SIG-M5 treated with dmso at 0.1 percent for 504 hours (cell line): ENCODE measurements around the gene AP5B1.

Source experiments
- DNase-seq: peaks from one replicate; lab custom pipeline; 2025; ENCODE audit not compliant: unreplicated experiment; lab: John Stamatoyannopoulos, UW

AP5B1 gene

GRCh38 chr11:65786008-65786785, 5.4 kb upstream of the AP5B1 start:
- DNase-seq, result no peak

- no peak for DNase-seq
Measured at GRCh38 chr11:65785319-65786007, 4.7 kb upstream of the AP5B1 start.

- no peak for DNase-seq
Measured at GRCh38 chr11:65782816-65783228, 2.0 kb upstream of the AP5B1 start.

GRCh38 chr11:65781962-65782815, 1.4 kb upstream of the AP5B1 start:
- DNase-seq, result no peak

- DNase-seq, result no peak
Measured at GRCh38 chr11:65781152-65781961, 581 bp upstream of the AP5B1 start.

- peak; percentile 76 for DNase-seq
Measured at GRCh38 chr11:65779919-65780769, 632 bp downstream of the AP5B1 start.

- no peak for DNase-seq
Measured at GRCh38 chr11:65779669-65779918, 1.2 kb downstream of the AP5B1 start.

GRCh38 chr11:65778901-65779668, 1.7 kb downstream of the AP5B1 start:
- no peak for DNase-seq

- DNase-seq, result no peak
Measured at GRCh38 chr11:65778431-65778900, 2.3 kb downstream of the AP5B1 start.

GRCh38 chr11:65777821-65778361, 2.9 kb downstream of the AP5B1 start:
- DNase-seq, result no peak

GRCh38 chr11:65777241-65777640, 3.5 kb downstream of the AP5B1 start:
- DNase-seq, result no peak

GRCh38 chr11:65776710-65777141, 4.0 kb downstream of the AP5B1 start:
- no peak for DNase-seq

GRCh38 chr11:65776196-65776595, 4.6 kb downstream of the AP5B1 start:
- DNase-seq, result peak; percentile 97

- DNase-seq, result no peak
Measured at GRCh38 chr11:65774525-65775306, 6.1 kb downstream of the AP5B1 start.

- DNase-seq, result peak; percentile 12
Measured at GRCh38 chr11:65773784-65774411, 6.9 kb downstream of the AP5B1 start.

- no peak for DNase-seq
Measured at GRCh38 chr11:65771589-65772112, 9.1 kb downstream of the AP5B1 start.

- no peak for DNase-seq
Measured at GRCh38 chr11:65770951-65771567, 9.7 kb downstream of the AP5B1 start.
